VCaP (cell line): ENCODE results near the gene CNMD.

Source experiments
- H3K27ac ChIP-seq: fragments of 450-650 bp; 2 replicates; pipeline ENCODE4 v1.5.1; 2017
- CTCF ChIP-seq: fragments of 450-650 bp; conservative IDR thresholded peaks from 2 replicates; pipeline ENCODE4 v1.5.1; 2017; ENCODE audit warnings: mild to moderate bottlenecking, moderate library complexity

The CNMD gene

GRCh38 chr13:52765611-52766390 lies 26.2 kb upstream of the CNMD start:
- TF ChIP-seq CTCF = no peak
- H3K27ac ChIP-seq = no peak overlapping the region

- H3K27ac ChIP-seq = peak overlapping the region; percentile 96
These were observed 20.5 kb upstream of the CNMD start for GRCh38 chr13:52760077-52760476.

GRCh38 chr13:52758114-52758513 lies 18.5 kb upstream of the CNMD start:
- H3K27ac ChIP-seq = peak overlapping the region; percentile 96
- TF ChIP-seq CTCF = no peak

More at GRCh38 chr13:52760077-52760476, 20.5 kb upstream of the CNMD start:
- no peak for TF ChIP-seq CTCF

GRCh38 chr13:52751196-52751595 lies 11.6 kb upstream of the CNMD start:
- TF ChIP-seq CTCF = no peak
- no peak overlapping the region for H3K27ac ChIP-seq

GRCh38 chr13:52750713-52751112 lies 11.1 kb upstream of the CNMD start:
- no peak for TF ChIP-seq CTCF
- no peak overlapping the region for H3K27ac ChIP-seq

- TF ChIP-seq CTCF = no peak
- H3K27ac ChIP-seq = no peak overlapping the region
These were observed 9.8 kb upstream of the CNMD start for GRCh38 chr13:52749419-52749818.

- TF ChIP-seq CTCF = no peak
- no peak overlapping the region for H3K27ac ChIP-seq
These were observed 6.5 kb upstream of the CNMD start for GRCh38 chr13:52746141-52746540.
